Natural killer cell (primary cell): ENCODE measurements around the gene KCNA2. TPM values are rescaled to one million over a fixed set of nuclear protein-coding genes. Genes with fewer than 3 reads are reported as not detected.

Source experiments
- ATAC-seq, 3 donors: fragments of 150-1000 bp in 2 of 3; fragments of 200-7000 bp in 1 of 3; cut with Tn5 transposase; 1 replicate in 1 of 3; 2 replicates in 2 of 3; pipeline ENCODE4 v1.10.0; 2021; ENCODE audit warnings: mild to moderate bottlenecking in 2 of 3, moderate library complexity in 2 of 3
- DNase-seq, 2 donors: peaks; one replicate each; pipeline versions ENCODE4 v3.0.0 to v3.0.0-alpha.2; 2013 to 2021; ENCODE audit warnings: mixed read lengths in 1 of 2
- H3K27ac ChIP-seq: one replicate; pipeline ENCODE4 v1.5.1; 2013; ENCODE audit warnings: mild to moderate bottlenecking, low read length
- H3K27me3 ChIP-seq: one replicate; pipeline ENCODE4 v1.6.1; 2013; ENCODE audit warnings: low read length; ENCODE audit not compliant: control insufficient read depth, insufficient read depth
- H3K36me3 ChIP-seq: one replicate; pipeline ENCODE4 v1.6.1; 2013; ENCODE audit warnings: low read length; ENCODE audit not compliant: control insufficient read depth, insufficient read depth
- H3K4me1 ChIP-seq: one replicate; pipeline ENCODE4 v1.6.1; 2013; ENCODE audit warnings: low read length; ENCODE audit not compliant: control insufficient read depth, insufficient read depth
- H3K4me3 ChIP-seq: one replicate; pipeline ENCODE4 v1.5.1; 2013; ENCODE audit warnings: low read length
- H3K9me3 ChIP-seq: one replicate; pipeline ENCODE4 v1.6.1; 2013; ENCODE audit warnings: low read length; ENCODE audit not compliant: control insufficient read depth, insufficient read depth
- H3K27ac Mint-ChIP-seq, 2 donors: one replicate each; pipeline ENCODE4 v1.8.0; 2022; ENCODE audit warnings: mild to moderate bottlenecking in 2 of 2, mixed read lengths in 2 of 2, moderate library complexity in 1 of 2
- H3K27me3 Mint-ChIP-seq, 2 donors: one replicate each; pipeline ENCODE4 v1.8.0; 2022; ENCODE audit warnings: low read depth in 2 of 2, mixed read lengths in 2 of 2
- H3K36me3 Mint-ChIP-seq: one replicate; pipeline ENCODE4 v1.8.0; 2022; ENCODE audit warnings: mixed read lengths
- H3K4me1 Mint-ChIP-seq, 2 donors: one replicate each; pipeline ENCODE4 v1.8.0; 2022; ENCODE audit warnings: mixed read lengths in 2 of 2
- H3K4me3 Mint-ChIP-seq: one replicate; pipeline ENCODE4 v1.8.0; 2022; ENCODE audit warnings: mild to moderate bottlenecking, moderate library complexity, mixed read lengths
- H3K9me3 Mint-ChIP-seq, 2 donors: one replicate each; pipeline ENCODE4 v1.8.0; 2022; ENCODE audit warnings: mixed read lengths in 2 of 2
- CTCF ChIP-seq: fragments of 200-600 bp; IDR thresholded peaks from one replicate; pipeline ENCODE4 v1.8.0; 2022; ENCODE audit warnings: antibody characterized with exemption
- WGBS: methylation state at CpG from one replicate; pipeline ENCODE4 v1.1.7; 2013; ENCODE audit warnings: missing lambda C conversion rate; ENCODE audit not compliant: insufficient coverage; 5-methylcytosine and 5-hydroxymethylcytosine counted together
- intact Hi-C: fragments of 100-400 bp; cut with micrococcal nuclease; formaldehyde crosslinking; loops from one replicate; pipeline ENCODE4 v1.14.2; 2022
- total RNA-seq, 4 donors: library from RNA; stranded (reverse); fragments of 120-200 nt in 1 of 4; gene quantifications; one replicate each; pipeline versions ENCODE4 v1.2.3 to v1.2.4, GENCODE V29; 2013 to 2022

KCNA2 gene
- total RNA-seq, 3 donors from 2014 or later (not counting 1 experiment from before 2014, with no cell fraction given), result 0.07 to 2.6 (median 0.26) TPM

GRCh38 chr1:110584045-110584444, 22.1 kb downstream of the KCNA2 start:
- no peaks in the 10 kb centered on the region for H3K36me3 ChIP-seq
- H3K9me3 ChIP-seq, result no peaks in the 10 kb centered on the region
- TF ChIP-seq CTCF, result no peak
- H3K27me3 ChIP-seq, result peaks cover 3% of the 10 kb centered on the region
- no peak overlapping the region for H3K4me3 ChIP-seq
- ATAC-seq, result no peak
- Mint-ChIP-seq H3K9me3 (no peaks in the 10 kb centered on the region), H3K4me1 (peaks cover 0 to 5% of the 10 kb centered on the region in 2 donors), H3K27ac (no peak overlapping the region), H3K4me3 (no peak overlapping the region), H3K36me3 (no peaks in the 10 kb centered on the region), H3K27me3 (peaks cover 16 to 38% of the 10 kb centered on the region in 2 donors)
- H3K4me1 ChIP-seq, result no peaks in the 10 kb centered on the region
- WGBS, result 88% methylated on average over 7 of the region's 8 CpGs
- DNase-seq, result no peak
- intact Hi-C loops, result no loop called here
- no peak overlapping the region for H3K27ac ChIP-seq

- H3K27me3 ChIP-seq, result peaks cover 3% of the 10 kb centered on the region
- no peaks in the 10 kb centered on the region for H3K9me3 Mint-ChIP-seq
Measured at GRCh38 chr1:110583505-110583904, 22.7 kb downstream of the KCNA2 start.

GRCh38 chr1:110582378-110582777, 23.8 kb downstream of the KCNA2 start:
- H3K9me3 Mint-ChIP-seq, result no peaks in the 10 kb centered on the region
- H3K36me3 Mint-ChIP-seq, result no peaks in the 10 kb centered on the region
- no peak overlapping the region for H3K4me3 Mint-ChIP-seq
- 88% methylated on average over 4 of the region's 4 CpGs for WGBS
- DNase-seq, result no peak
- intact Hi-C loops, result no loop called here
- no peak for ATAC-seq
- H3K27ac Mint-ChIP-seq, result no peak overlapping the region
- Histone ChIP-seq H3K4me3 (no peak overlapping the region), H3K27me3 (peaks cover 5% of the 10 kb centered on the region), H3K9me3 (no peaks in the 10 kb centered on the region), H3K27ac (no peak overlapping the region), H3K36me3 (no peaks in the 10 kb centered on the region), H3K4me1 (no peaks in the 10 kb centered on the region)
- no peaks in the 10 kb centered on the region for H3K4me1 Mint-ChIP-seq
- TF ChIP-seq CTCF, result no peak
- H3K27me3 Mint-ChIP-seq, result peaks cover 17 to 40% of the 10 kb centered on the region in 2 donors

More at GRCh38 chr1:110583505-110583904, 22.7 kb downstream of the KCNA2 start:
- no peak for TF ChIP-seq CTCF
- intact Hi-C loops, result no loop called here
- DNase-seq, result no peak
- H3K36me3 ChIP-seq, result no peaks in the 10 kb centered on the region
- ATAC-seq, result no peak
- Mint-ChIP-seq H3K4me1 (no peaks in the 10 kb centered on the region), H3K27ac (no peak overlapping the region), H3K4me3 (no peak overlapping the region), H3K27me3 (peaks cover 21 to 41% of the 10 kb centered on the region in 2 donors), H3K36me3 (no peaks in the 10 kb centered on the region)
- H3K4me3 ChIP-seq, result no peak overlapping the region
- H3K4me1 ChIP-seq, result no peaks in the 10 kb centered on the region
- H3K27ac ChIP-seq, result no peak overlapping the region
- no peaks in the 10 kb centered on the region for H3K9me3 ChIP-seq
- 92% methylated on average over 5 of the region's 5 CpGs for WGBS

- no peaks in the 10 kb centered on the region for H3K36me3 Mint-ChIP-seq
- peaks cover 5% of the 10 kb centered on the region for H3K27me3 ChIP-seq
- no peak overlapping the region for H3K4me3 ChIP-seq
- H3K9me3 Mint-ChIP-seq, result no peaks in the 10 kb centered on the region
- no peaks in the 10 kb centered on the region for H3K4me1 ChIP-seq
- no peak overlapping the region for H3K27ac ChIP-seq
- H3K4me1 Mint-ChIP-seq, result no peaks in the 10 kb centered on the region
- H3K4me3 Mint-ChIP-seq, result no peak overlapping the region
- no peaks in the 10 kb centered on the region for H3K9me3 ChIP-seq
- 79% methylated on average over 5 of the region's 5 CpGs for WGBS
- no peak for TF ChIP-seq CTCF
- H3K36me3 ChIP-seq, result no peaks in the 10 kb centered on the region
- no peak overlapping the region for H3K27ac Mint-ChIP-seq
- DNase-seq (no peak), ATAC-seq (no peak)
- H3K27me3 Mint-ChIP-seq, result peaks cover 20 to 40% of the 10 kb centered on the region in 2 donors
- intact Hi-C loops, result no loop called here
Measured at GRCh38 chr1:110581682-110582145, 24.4 kb downstream of the KCNA2 start.
